Gastrocnemius medialis (tissue), 4 donors: ENCODE measurements around the gene CNKSR3.

Experiments used
- CTCF ChIP-seq, 5 experiments: fragments of 450-650 bp in 3 of 5; fragments of 200-600 bp in 2 of 5; sonication (generic) in 2 of 5; IDR thresholded peaks in 4 of 5; conservative IDR thresholded peaks in 1 of 5; 1 replicate in 4 of 5; 2 replicates in 1 of 5; pipeline ENCODE4 v1.5.1; 2016 to 2019; ENCODE audit warnings: antibody characterized with exemption in 5 of 5, mild to moderate bottlenecking in 3 of 5, moderate library complexity in 3 of 5
- POLR2A ChIP-seq, 2 donors: fragments of 450-650 bp; IDR thresholded peaks; one replicate each; pipeline ENCODE4 v1.6.1; 2017; ENCODE audit warnings: antibody characterized with exemption in 2 of 2, mild to moderate bottlenecking in 2 of 2, moderate library complexity in 2 of 2

- TF ChIP-seq CTCF (IDR thresholded peaks at IDR 0.05 in 4 of 5, conservative IDR thresholded peaks at IDR 0.05 in 1 of 5) (no peak), POLR2A (IDR thresholded peaks at IDR 0.05) (no peak)
Measured at GRCh38 chr6:154435400-154435945, 75.0 kb downstream of the CNKSR3 start.
